Measurements from ENCODE around the gene COL6A1. TPM values are rescaled to one million over a fixed set of nuclear protein-coding genes. Genes with fewer than 3 reads are reported as not detected.

Gene COL6A1
- total and polyA plus RNA-seq, 2 donors (not counting 3 experiments of a cell fraction or from before 2014, with no cell fraction given) = 30.1 to 42.4 TPM

DNA sequence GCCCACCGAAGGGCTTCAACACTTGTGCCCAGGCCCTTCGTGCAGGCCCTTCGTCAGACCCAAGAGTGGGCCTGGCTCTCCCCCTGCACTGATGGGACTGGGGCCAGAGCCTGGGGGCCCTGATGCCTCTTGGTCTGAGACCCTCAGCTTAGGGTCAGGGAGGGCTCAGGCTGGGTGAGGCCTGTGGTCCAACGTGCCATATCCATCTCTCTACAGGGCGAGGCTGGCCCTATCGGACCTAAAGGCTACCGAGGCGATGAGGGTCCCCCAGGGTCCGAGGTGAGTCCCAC lies 15.6 kb downstream of the COL6A1 start:
- TF ChIP-seq POLR2AphosphoS5 (IDR thresholded peaks at IDR 0.05; ENCODE audit: insufficient read depth, low read depth, low read length) (no peak), POLR2A (IDR thresholded peaks at IDR 0.05; ENCODE audit: low read depth, low read length) (no peak), FOS (IDR thresholded peaks at IDR 0.05; ENCODE audit: borderline replicate concordance, insufficient read depth, low read length) (no peak), MYC (IDR thresholded peaks at IDR 0.05; ENCODE audit: low read depth, low read length) (no peak), GATA2 (IDR thresholded peaks at IDR 0.05; ENCODE audit: insufficient read depth, insufficient read length, low read depth, low read length) (no peak)
- TF ChIP-seq, protein P1, sequence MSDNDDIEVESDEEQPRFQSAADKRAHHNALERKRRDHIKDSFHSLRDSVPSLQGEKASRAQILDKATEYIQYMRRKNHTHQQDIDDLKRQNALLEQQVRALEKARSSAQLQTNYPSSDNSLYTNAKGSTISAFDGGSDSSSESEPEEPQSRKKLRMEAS (IDR thresholded peaks at IDR 0.05; ENCODE audit: insufficient read depth, insufficient read length) = no peak
- H3K4me2 ChIP-seq (ENCODE audit: insufficient read depth, low read length) = no peak overlapping the region
- ChIA-PET CTCF (no interaction called here), POLR2A (no interaction called here)
- H3K36me3 ChIP-seq (ENCODE audit: control insufficient read depth in 2 of 2, extremely low read depth in 1 of 2, insufficient read depth in 2 of 2, low read length in 2 of 2) = no peaks in the 10 kb centered on the region
- no TSS peak for BruUV-seq (replicated peaks)
- dilution Hi-C loops (cut with MboI; ENCODE audit: extremely low pct_ligation_motif_present, low sequenced_read_pairs) (no loop called here), intact Hi-C loops (cut with micrococcal nuclease) (no loop called here)
- no peaks in the 10 kb centered on the region for H3K9me1 ChIP-seq (replicated peaks; ENCODE audit: control insufficient read depth, extremely low read depth, insufficient read depth, low read length)
- no peaks in the 10 kb centered on the region for H3K4me1 ChIP-seq (ENCODE audit: control insufficient read depth, extremely low read depth, insufficient read depth, low read length)
- no peak overlapping the region for H3K4me3 ChIP-seq (replicated peaks in 1 of 3; ENCODE audit: insufficient read depth in 1 of 3, low read depth in 1 of 3, low read length in 3 of 3)
- H2AFZ ChIP-seq (ENCODE audit: low read depth, low read length) = no peak overlapping the region
- no peak for FAIRE-seq
- H3K9me3 ChIP-seq (replicated peaks; ENCODE audit: control insufficient read depth, insufficient read depth, low read length) = no peaks in the 10 kb centered on the region
- no peaks in the 10 kb centered on the region for H3K79me2 ChIP-seq (ENCODE audit: control insufficient read depth, insufficient read depth, low read length)
- H3K27ac ChIP-seq (ENCODE audit: insufficient read depth, low read depth, low read length) = no peak overlapping the region
- no peaks in the 10 kb centered on the region for H3K27me3 ChIP-seq (ENCODE audit: control insufficient read depth in 2 of 2, insufficient read depth in 2 of 2, low read length in 2 of 2)
- H3K9ac ChIP-seq (replicated peaks; ENCODE audit: extremely low read depth, insufficient read depth, low read length) = no peak overlapping the region
- no peak for DNase-seq (ENCODE audit: low read depth, low spot score)
- no peaks in the 10 kb centered on the region for H4K20me1 ChIP-seq (replicated peaks; ENCODE audit: control insufficient read depth, extremely low read depth, insufficient read depth, low read length)

DNA sequence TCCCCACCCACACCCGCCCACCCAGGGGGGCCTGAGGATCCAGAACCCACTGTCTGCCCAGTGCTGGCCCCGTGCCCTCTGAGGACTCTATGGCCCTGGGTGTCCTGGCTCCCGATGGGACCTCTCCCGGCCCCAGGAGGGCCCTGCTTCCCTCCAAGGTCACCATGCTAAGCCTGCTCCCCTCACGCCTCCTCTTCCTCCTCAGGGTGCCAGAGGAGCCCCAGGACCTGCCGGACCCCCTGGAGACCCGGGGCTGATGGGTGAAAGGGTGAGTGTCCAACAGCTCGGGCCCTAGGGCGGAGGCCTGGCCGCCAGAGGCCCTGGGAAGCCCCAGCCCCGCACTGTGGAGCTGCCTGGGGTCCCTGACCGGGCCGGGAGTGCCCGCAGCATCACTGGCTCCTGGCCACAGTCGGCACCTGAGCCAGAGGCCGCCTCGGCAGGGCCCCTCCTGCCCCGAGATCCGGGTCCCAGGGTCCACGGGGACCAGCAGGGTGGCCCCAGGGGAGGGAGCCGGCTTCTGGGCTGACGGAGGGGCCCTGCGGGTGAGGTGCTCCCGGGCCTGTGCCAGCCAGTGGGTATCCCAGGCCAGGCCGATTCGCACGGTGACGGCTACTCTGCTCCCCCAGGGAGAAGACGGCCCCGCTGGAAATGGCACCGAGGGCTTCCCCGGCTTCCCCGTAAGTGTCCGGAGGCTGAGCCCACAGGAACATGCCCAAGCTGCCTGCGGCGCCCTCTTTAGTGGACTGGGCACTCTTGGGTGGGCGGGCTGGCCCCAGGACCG lies 16.1 kb downstream of the COL6A1 start:
- ChIA-PET POLR2A (no interaction called here), CTCF (no interaction called here)
- H2AFZ ChIP-seq (ENCODE audit: low read depth, low read length) = no peak overlapping the region
- no peaks in the 10 kb centered on the region for H4K20me1 ChIP-seq (replicated peaks; ENCODE audit: control insufficient read depth, extremely low read depth, insufficient read depth, low read length)
- FAIRE-seq (no peak), DNase-seq (ENCODE audit: low read depth, low spot score) (no peak)
- no peaks in the 10 kb centered on the region for H3K36me3 ChIP-seq (ENCODE audit: control insufficient read depth in 2 of 2, extremely low read depth in 1 of 2, insufficient read depth in 2 of 2, low read length in 2 of 2)
- dilution Hi-C loops (cut with MboI; ENCODE audit: extremely low pct_ligation_motif_present, low sequenced_read_pairs) = no loop called here
- H3K4me3 ChIP-seq (replicated peaks in 1 of 3; ENCODE audit: insufficient read depth in 1 of 3, low read depth in 1 of 3, low read length in 3 of 3) = no peak overlapping the region
- H3K4me1 ChIP-seq (ENCODE audit: control insufficient read depth, extremely low read depth, insufficient read depth, low read length) = no peaks in the 10 kb centered on the region
- no peak overlapping the region for H3K27ac ChIP-seq (ENCODE audit: insufficient read depth, low read depth, low read length)
- H3K9me3 ChIP-seq (replicated peaks; ENCODE audit: control insufficient read depth, insufficient read depth, low read length) = no peaks in the 10 kb centered on the region
- no peaks in the 10 kb centered on the region for H3K27me3 ChIP-seq (ENCODE audit: control insufficient read depth in 2 of 2, insufficient read depth in 2 of 2, low read length in 2 of 2)
- H3K79me2 ChIP-seq (ENCODE audit: control insufficient read depth, insufficient read depth, low read length) = no peaks in the 10 kb centered on the region
- no TSS peak for BruUV-seq (replicated peaks)
- no peak overlapping the region for H3K9ac ChIP-seq (replicated peaks; ENCODE audit: extremely low read depth, insufficient read depth, low read length)
- no peaks in the 10 kb centered on the region for H3K9me1 ChIP-seq (replicated peaks; ENCODE audit: control insufficient read depth, extremely low read depth, insufficient read depth, low read length)
- TF ChIP-seq MYC (IDR thresholded peaks at IDR 0.05; ENCODE audit: low read depth, low read length) (no peak), GATA2 (IDR thresholded peaks at IDR 0.05; ENCODE audit: insufficient read depth, insufficient read length, low read depth, low read length) (no peak)
- no peak overlapping the region for H3K4me2 ChIP-seq (ENCODE audit: insufficient read depth, low read length)
- intact Hi-C loops (cut with micrococcal nuclease) = no loop called here

All from endothelial cell of umbilical vein (primary cell).